IPS-NIHi11 (cell line): ENCODE data around the gene FBXL3.

ENCODE experiments used
- DNase-seq: peaks from one replicate; pipeline ENCODE4 v3.0.0; 2012; ENCODE audit warnings: mixed read lengths, low spot score

FBXL3 gene, protein sequence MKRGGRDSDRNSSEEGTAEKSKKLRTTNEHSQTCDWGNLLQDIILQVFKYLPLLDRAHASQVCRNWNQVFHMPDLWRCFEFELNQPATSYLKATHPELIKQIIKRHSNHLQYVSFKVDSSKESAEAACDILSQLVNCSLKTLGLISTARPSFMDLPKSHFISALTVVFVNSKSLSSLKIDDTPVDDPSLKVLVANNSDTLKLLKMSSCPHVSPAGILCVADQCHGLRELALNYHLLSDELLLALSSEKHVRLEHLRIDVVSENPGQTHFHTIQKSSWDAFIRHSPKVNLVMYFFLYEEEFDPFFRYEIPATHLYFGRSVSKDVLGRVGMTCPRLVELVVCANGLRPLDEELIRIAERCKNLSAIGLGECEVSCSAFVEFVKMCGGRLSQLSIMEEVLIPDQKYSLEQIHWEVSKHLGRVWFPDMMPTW

DNA sequence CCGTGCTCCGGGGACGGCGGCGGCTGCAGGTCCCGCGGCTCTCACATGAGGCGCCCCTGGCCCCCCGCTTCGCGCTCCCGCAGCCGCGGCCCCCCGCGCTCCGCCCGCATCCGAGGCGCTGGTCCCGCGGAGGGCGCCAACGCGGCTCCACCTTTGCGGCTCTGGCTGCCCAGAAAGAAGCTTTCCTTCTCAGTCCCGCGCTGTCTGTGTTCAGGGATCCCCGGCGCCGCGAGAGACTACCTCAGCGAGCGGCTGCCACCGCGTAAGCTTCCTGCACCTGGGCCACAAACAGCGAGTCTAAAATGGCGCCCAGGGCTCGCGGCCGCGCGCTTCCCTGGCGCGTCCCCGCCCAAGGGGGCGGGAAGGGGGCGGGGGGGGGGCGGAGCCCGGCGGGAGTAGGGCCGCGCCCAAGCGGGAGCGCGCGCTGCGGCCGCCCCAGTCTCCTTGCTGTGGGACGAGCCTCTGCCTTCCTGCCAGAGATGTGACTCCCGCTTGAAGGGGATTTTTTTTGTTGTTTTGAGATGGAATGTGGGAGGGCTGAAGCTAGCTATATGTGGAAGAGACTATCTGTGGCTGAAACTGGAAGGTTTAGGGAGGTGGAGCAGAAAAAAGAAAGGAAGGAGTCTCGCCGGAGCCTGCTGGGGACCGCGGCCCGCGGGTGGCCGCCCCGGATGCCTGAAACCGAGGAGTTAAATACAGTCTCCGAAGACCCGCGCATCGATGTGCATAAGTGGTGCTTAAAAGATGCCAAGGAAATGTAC lies at the start of gene FBXL3:
Gene FBXL3, minus strand, starts transcription at position 299 of the 761 bp plus-strand sequence. CDS start 5,299 bp downstream, outside the sequence.
- peak; percentile 94 for DNase-seq

DNA sequence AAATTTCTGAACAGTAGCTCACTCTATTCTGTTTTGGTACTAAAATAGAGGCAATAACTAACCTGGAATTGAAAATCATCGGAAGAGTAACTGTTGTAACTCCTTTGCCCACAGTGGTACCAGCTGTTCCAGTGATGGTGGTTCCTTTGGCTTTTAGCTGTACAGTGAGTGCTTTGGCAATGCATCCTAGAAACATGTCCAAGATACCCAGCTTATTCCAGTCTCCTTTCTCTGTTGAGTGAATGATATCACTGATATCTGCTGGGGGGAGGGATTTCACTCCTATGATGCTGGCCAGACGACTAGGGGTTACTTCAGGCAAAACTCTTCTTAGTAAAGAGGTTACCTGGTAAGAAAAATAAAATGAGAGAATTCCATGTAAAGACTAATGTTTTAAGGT lies 40.6 kb upstream of the FBXL3 start:
- DNase-seq, result no peak

DNA sequence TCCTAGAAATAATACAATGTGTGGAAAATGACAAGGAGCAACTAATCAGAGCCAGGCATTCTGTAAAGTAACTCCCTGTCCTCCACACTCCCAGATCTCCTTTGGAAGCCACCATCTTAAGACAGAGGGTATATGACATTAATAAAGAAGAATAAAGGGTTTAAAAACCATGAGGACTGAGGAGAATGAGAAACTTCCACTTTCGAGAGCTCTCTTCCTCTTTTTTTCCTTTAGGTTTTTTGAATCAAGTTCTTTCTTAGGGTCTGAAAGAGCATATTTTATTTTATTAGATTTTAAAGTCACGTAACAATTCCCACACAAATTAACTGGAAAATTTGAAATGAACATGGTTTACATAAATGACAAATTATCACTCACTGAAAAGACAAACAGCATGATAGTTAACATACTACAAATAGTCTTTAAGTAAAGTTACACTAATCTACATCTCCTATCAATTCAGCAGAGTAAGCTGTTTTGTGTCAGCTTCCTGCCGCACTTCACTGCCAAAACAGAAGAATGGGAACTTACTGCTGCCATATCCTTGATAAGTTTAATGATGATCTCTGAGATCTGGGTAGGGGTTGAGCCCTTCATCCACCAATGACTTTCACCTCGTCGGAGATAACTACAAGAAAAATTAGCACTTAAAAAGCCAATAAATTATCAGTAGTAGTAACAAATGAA lies 38.6 kb upstream of the FBXL3 start:
- no peak for DNase-seq

DNA sequence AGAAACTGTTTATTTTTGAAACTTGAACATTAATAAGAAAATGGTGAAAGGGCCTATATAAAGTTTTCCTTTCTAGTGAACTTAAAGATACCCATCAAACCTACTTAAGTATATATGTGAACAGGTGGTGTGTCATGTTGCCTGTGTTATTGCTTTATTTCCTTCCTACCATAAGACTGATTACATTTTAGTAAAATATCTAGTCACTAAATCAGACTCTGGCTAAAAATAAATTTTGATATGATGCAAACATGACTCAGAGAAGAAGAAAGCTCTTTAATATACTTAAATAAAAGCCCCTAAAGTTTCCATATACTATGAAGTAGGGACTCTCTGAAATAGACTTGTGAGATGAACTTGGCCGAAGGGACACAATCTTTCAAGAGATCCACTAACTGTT lies 35.1 kb upstream of the FBXL3 start:
- DNase-seq, result no peak

DNA sequence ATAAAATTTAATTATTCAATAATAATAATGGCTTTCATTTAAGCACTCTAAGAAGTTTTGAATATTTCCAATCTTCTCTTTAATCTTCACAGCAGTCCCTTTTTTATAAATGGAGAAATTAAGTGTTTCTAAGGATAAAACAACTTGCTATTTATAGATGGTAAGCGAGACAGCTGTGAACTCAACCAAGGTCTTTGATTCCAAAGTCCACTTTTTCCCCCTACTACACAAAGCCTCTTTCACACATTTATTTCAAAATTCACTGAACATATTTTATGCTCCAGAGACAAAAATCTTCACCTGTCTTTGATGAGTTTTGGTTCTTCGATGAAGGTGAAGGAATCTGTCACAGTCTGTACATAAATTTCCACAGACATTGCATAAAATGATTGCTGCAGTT lies 34.4 kb upstream of the FBXL3 start:
- DNase-seq, result no peak

DNA sequence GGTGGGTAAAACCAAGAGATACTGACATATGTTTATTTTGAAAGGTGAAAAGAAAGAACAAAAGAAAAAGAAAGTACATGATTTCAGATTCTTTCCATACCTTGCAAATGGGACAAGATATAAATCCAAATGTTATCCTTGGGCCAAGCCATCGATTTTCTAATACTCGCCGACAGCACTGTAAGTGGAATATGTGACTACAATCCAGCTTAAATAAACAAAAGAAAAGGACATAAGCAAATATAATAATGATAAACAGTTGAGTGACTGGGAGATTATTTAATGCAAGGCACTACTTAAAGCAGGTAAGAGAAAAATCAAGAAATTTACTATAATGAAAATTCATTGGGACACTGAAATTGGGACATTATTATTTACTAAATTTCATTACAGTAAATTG lies 29.9 kb upstream of the FBXL3 start:
- no peak for DNase-seq

DNA sequence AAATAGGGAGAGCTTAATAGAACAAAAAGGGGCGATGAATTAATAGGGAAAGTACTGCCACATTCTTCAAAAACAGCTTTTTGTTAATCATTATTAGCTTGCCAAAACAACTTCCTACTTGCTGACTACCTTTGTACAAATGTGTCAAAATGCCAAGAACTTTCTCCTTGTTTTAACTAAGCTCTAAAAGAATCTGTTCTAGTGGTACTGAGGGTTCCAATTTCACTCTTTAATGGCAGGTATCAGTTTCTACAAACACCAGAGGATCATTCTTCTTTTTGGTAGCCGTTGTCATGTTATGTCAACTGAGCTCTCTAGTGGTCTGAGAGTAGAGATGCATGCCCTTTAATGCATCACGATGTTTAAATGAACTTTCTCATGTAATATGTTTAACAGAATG lies 29.4 kb upstream of the FBXL3 start:
- no peak for DNase-seq

DNA sequence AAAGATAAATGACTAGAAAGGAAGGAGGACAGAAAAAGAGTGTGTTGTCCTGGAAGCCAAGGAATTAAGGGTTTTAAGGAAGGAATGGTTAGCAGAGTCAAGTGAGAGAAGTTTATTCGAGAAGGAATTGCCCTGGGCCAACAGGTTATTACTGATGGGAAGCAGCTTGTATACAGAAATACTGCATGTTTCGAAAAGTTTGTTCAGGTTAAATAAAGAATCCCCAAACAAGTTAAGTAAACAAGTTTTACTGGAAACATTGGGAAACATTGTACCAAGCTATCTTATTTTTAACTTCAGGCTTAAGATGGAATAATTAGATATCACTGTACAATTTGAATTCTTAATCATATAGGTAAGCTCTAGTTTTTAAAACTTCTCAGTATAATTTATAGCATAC lies 28.2 kb upstream of the FBXL3 start:
- DNase-seq, result no peak

DNA sequence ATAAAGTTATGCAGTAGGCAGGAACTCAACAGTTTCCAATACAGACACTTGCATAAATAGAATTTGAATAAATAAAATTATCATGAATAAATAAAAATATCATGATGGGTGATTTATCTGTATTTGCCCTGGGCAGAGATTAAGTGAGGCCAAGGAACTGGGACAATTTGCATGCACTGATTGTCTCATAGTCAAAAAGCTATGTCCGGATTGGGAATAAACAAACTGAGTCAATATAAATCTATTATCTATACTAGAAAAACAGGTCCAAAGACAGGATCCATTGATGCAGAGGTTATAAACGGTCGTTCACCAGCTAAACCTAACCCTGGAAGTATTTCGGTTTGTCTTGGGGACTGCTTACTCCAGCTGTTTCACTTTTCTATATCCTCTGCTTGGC lies 26.2 kb upstream of the FBXL3 start:
- DNase-seq, result no peak

DNA sequence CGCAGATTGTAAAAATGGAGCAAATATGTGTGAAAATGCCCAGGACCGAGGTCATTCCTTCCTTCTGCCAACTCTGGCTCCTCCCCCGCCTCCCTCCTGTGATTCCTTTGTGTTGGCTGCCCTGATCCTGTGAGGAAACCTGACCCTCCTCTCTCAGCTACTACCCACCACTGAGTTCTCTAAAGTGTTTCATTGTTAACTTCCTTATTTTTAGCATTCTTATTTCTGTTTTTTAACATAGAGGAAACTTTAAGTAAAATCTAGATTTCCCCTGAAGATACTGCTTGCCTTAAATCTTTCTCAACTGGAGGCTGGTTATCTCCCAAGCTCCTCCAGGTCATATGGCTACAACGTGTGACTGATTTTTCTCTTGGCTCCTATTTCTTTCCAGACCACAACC lies 21.7 kb upstream of the FBXL3 start:
- DNase-seq, result peak; percentile 67

DNA sequence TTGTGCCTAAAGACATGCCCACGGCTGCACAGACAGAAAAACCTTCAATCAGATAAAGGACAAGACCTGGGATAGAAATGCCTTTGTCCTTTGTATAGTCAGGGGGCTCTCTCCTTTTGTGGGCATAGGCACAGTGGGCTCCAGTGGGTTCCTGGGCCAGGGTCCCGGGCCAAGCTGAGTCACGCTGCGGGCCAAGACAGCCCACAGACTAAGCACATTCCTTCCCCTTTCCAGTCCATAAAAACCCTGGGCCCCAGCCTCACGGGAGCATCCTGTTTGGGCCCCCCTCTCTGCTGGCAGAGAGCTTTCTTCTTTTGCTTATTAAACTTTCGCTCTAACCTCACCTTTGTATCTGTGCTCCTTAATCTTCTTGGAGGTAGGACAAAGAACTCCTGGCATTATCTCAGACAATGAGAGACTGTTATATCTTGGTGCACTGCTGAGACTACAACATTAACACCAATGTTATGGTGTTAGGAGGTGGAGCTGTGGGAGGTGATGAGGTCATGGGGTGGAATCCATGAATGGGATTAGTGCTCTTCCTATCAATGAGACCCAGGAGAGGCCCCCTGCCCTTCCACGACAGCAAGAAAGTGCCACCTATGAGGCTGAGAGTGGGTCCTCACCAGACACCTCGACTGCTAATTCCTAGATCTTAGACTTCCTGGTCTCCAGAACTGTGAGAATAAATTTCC lies 20.8 kb upstream of the FBXL3 start:
- DNase-seq, result no peak

DNA sequence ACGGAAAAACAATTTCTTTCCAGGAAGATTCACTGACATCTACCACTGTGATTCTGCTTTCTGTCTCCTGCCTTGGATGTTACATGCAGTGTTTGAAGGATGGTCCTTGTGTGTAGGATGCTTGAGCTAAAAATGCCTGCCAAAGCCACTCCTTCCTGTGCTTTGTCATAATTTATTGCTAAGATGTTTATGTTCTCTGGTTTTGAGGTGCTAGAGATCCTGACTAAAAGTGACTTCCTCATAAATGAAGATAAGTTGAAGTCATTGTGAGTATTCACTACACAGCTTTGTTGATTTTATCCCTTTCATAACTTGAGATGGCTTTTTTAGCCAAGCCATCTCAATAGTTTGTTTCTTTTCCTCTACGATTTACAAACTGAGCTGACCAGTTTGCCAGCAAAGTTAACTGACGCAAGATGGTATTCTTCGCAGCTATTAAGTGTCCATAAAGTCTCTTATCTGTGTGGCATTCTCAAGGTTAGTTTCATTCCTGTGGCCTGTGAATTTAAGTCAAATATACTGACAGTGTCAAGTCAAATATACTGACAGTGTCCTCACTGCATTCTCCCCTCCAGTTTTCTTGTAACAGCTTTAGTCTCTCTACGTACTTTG lies 15.7 kb upstream of the FBXL3 start:
- DNase-seq, result no peak

DNA sequence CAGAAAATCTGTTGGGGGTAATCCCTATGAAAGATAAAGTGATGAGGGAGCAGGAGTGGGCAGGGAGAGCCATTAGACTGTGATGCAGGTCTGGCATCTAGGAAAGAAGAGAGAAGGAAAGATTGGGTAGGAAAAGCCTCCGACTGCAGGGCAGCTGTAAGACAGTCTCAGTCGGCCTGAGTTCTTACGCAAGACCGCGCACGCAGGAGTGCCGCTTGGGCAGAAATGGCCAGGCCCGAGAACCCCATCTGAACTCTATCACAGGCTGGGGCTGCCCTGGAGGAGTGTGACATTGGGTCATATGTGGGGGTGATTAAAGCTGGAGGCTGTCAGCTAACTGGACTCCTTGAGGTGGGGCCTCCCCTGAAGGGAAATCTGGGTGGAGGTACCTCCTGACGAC lies 13.9 kb upstream of the FBXL3 start:
- DNase-seq, result no peak

DNA sequence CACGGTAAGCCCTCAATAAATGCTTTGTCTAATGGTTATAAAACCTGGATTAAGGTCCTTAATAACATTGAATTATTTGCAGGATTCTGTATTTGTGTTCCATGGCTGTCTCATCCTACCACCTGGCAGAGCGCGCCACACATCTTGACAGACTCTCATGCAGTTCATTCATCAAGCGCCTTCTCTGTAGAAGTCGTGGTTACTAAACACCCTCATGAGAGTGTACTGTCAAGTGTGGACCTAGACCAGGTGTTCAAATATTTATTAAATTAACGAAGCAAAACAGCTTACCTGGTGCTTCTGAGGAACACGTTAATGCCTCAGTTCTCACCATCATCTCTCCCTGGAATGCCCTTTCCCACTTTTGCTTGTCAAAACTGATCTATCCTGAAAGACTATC lies 13.1 kb upstream of the FBXL3 start:
- no peak for DNase-seq

DNA sequence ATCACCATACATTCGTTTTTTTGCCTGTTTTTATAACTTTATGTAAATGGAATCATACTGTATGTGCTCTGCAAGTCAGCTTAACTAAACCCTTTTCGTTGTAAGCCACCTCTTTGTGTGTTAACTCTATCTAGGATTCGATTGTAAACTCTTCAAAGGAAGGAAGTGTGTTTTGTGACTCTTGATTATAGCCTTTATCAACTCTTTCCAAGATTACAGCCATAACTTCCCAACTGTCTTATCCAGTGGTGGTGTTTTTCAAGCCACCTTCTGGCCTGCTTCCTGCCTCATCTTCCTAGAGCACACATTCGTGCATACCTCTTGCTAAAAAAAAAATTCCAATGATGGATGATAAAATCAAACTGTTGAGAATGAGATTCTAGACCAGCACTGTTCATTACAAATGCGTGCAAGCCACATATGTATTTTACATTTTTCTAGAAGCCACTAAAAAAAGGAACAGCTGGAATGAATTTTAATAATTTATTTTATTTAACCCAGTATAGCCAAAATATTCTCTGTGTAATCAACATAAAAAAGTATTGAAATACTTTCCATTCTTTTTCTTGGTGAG lies 12.0 kb upstream of the FBXL3 start:
- DNase-seq, result no peak

DNA sequence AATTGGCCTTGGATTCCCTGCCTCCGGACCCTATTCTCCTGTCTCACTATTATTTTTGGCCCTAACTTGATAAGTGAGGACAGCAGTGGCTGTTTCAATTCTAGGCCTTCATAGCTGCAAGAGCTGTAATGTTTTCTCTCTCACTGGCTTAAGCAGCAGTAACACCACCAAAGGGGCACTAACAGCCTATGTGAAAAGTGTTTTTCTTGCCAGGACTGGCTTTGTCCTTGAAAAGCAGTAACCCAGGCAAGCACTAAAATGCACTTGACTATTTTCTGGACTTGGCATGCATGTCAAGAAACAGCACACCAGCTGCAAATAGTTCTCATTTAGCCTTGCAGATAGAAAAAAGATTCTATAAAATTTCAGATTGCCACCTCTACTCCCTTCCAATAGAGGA lies 9.3 kb upstream of the FBXL3 start:
- no peak for DNase-seq

DNA sequence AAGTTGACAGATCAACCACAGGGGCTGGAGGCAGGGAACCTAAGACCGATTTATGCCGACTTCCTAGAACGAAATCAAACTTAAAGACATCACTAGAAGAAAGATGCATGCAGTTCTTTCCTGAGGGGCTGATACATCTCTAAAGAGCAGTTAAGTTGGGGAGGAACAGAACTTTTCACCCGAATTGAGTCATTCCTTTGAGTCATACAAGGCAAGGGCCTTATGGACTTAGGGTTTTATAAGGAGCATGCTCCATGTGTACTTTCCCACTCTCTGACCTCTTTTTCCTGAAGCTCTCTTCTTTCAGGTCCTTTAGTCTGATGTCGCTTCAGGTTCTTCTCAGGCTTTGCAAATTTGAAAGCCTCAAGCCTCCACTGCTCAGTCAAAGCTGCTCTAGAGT lies 7.9 kb upstream of the FBXL3 start:
- DNase-seq, result no peak

DNA sequence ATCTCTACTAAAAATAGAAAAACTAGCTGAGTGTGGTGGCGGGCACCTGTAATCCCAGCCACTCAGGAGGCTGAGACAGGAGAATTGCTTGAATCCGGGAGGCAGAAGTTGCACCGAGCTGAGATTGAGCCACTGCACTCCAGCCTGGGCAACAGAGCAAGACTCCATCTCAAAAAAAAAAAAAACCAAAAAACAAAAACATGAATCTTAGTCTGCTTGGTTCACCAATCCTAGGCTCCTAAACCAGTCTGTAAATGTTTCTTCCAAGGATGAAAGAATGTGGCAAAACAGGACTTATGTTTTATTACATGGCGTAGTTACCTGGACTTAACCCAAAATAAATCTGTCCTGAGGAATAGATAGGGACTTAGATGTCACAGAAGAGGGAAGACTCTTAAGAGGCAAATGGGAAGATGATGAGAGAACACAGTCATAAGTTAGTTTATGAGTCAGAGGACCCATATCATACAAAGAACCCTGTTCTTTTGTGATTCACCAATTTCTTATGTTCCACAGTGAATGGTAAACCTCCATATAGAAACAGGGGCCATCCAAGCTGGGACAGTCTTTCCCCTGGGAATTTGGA lies 6.9 kb upstream of the FBXL3 start:
- no peak for DNase-seq

DNA sequence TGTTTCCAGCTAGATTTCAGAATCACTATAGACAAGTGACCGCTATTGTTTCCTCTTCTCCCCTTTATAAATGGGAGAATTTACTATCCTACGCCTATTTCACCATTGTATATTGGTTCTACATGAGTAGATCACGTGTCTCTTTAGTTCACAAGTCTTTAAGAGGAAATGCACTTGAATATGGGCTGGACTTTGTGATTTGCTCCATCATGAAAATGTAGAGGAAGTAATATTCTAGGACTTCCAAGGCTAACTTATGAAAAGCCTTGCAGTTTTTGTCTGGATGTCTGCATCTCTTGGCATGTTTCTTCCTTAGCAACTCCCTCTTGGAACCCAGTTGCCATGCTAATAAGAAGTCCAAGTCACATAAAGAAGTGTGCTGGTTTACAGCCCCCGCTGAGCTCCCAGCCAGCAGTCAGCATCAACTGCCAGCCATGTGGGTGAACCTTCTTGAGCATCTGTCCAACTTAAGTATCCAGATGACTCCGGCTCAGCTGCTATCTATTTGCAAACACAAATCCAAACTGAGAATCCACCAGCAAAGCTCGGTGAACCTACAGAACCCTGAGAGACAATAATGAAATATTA lies 4.8 kb upstream of the FBXL3 start:
- no peak for DNase-seq

DNA sequence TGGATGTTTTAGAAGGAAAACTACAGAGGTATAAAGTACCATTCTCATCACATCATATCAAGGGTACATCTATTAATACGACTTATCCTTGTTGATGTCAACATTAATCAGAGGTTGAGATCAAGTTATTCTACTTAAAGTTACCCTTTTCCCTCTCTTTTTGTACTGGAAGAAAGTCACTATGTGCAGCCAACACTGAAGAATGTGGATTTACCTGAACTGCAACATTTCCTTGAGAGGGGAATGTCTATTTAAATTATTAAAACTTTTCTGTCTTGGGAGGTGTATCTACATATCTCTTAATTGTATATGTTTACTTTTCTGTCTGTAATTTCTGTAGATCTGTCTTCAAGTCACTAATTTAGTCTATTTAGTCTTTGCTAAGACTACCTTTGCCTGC lies 2.5 kb upstream of the FBXL3 start:
- DNase-seq, result no peak

DNA sequence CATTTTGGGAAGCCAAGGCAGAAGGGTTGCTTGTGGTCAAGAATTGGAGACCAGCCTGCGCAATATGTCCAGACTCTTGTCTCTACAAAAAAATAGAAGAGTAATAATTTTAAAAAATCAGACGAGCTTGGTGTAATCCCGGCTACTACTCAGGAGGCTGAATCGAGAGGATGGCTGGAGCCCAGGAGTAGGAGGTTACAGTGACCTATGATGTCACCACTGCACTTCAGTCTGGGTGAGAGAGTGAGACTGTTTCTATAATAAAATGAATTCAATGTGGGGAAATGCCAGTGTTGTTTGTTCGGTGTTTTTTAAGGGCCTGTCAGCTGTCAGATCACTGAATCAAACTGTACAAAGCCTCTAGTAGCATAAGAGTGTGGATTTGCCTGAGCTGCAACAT lies 1.2 kb upstream of the FBXL3 start:
- DNase-seq, result no peak
